HG03066 (cell line): Measurements from ENCODE around the gene BMI1.
"Not testable (repeated sequence)": the region's sequence is repeated elsewhere in the genome, so short reads cannot be mapped to it uniquely, and the experiment has no call there.

Experiments
- ATAC-seq: cut with Tn5 transposase; IDR thresholded peaks from one replicate; pipeline ENCODE4 v1.9.1; 2021; ENCODE audit warnings: low read depth; ENCODE audit not compliant: unreplicated experiment

BMI1 gene

GRCh38 chr10:22320591-22321155 lies at the start of gene BMI1:
Gene BMI1, plus strand, starts transcription at chr10:22321099. Its CDS starts 5,351 bp downstream, at chr10:22326450.
- no peak for ATAC-seq

- no peak for ATAC-seq
These were observed 49.1 kb upstream of the BMI1 start for GRCh38 chr10:22271786-22272185.

GRCh38 chr10:22278441-22278782 lies 42.5 kb upstream of the BMI1 start:
- no peak for ATAC-seq

- ATAC-seq, result no peak
These were observed 40.8 kb upstream of the BMI1 start for GRCh38 chr10:22280078-22280477.

GRCh38 chr10:22285130-22285529 lies 35.8 kb upstream of the BMI1 start:
- no peak for ATAC-seq

GRCh38 chr10:22293747-22294404 lies 27.0 kb upstream of the BMI1 start:
- no peak for ATAC-seq

GRCh38 chr10:22294694-22295093 lies 26.2 kb upstream of the BMI1 start:
- no peak for ATAC-seq

GRCh38 chr10:22301193-22301592 lies 19.7 kb upstream of the BMI1 start:
- no peak for ATAC-seq

GRCh38 chr10:22303461-22303860 lies 17.4 kb upstream of the BMI1 start:
- ATAC-seq, result no peak

GRCh38 chr10:22305721-22306120 lies 15.2 kb upstream of the BMI1 start:
- no peak for ATAC-seq

GRCh38 chr10:22308390-22308789 lies 12.5 kb upstream of the BMI1 start:
- peak; percentile 95 for ATAC-seq

GRCh38 chr10:22309180-22310000 lies 11.5 kb upstream of the BMI1 start:
- no peak for ATAC-seq

GRCh38 chr10:22310012-22310411 lies 10.9 kb upstream of the BMI1 start:
- not testable (repeated sequence) for ATAC-seq

- no peak for ATAC-seq
These were observed 10.0 kb upstream of the BMI1 start for GRCh38 chr10:22310928-22311327.

GRCh38 chr10:22314852-22315251 lies 6.0 kb upstream of the BMI1 start:
- ATAC-seq, result no peak

- ATAC-seq, result peak; percentile 22
These were observed 5.2 kb upstream of the BMI1 start for GRCh38 chr10:22315455-22316285.

GRCh38 chr10:22316286-22317075 lies 4.4 kb upstream of the BMI1 start, which contains the start of gene COMMD3:
Gene COMMD3, plus strand, starts transcription at chr10:22316388. Its CDS starts 30 bp downstream, at chr10:22316418.
- peak; percentile 56 for ATAC-seq

- peak; percentile 32 for ATAC-seq
These were observed 3.9 kb upstream of the BMI1 start for GRCh38 chr10:22317076-22317370.

- no peak for ATAC-seq
These were observed 2.9 kb upstream of the BMI1 start for GRCh38 chr10:22317771-22318565.
